GM18868 (cell line): ENCODE results near the gene KPNB1.

ENCODE experiments used
- ATAC-seq: cut with Tn5 transposase; IDR thresholded peaks from one replicate; pipeline ENCODE4 v1.9.1; 2021; ENCODE audit warnings: mild to moderate bottlenecking, moderate library complexity; ENCODE audit not compliant: unreplicated experiment

The KPNB1 gene

GRCh38 chr17:47649153-47649971 lies at the start of gene KPNB1:
TSS of gene KPNB1 (plus strand) at chr17:47649919. CDS start at chr17:47650245, 326 bp downstream.
- peak; percentile 82 for ATAC-seq

- no peak for ATAC-seq
These were observed 45.7 kb upstream of the KPNB1 start for GRCh38 chr17:47603830-47604597.

- ATAC-seq = no peak
These were observed 45.2 kb upstream of the KPNB1 start for GRCh38 chr17:47604598-47604927.

GRCh38 chr17:47605011-47605410 lies 44.7 kb upstream of the KPNB1 start:
- ATAC-seq = no peak

- no peak for ATAC-seq
These were observed 42.2 kb upstream of the KPNB1 start for GRCh38 chr17:47607481-47607880.

- ATAC-seq = no peak
These were observed 38.1 kb upstream of the KPNB1 start for GRCh38 chr17:47611372-47612350.

GRCh38 chr17:47615766-47616424 lies 33.8 kb upstream of the KPNB1 start:
- ATAC-seq = no peak

GRCh38 chr17:47618410-47618809 lies 31.3 kb upstream of the KPNB1 start:
- no peak for ATAC-seq

- ATAC-seq = no peak
These were observed 29.0 kb upstream of the KPNB1 start for GRCh38 chr17:47620503-47621245.

GRCh38 chr17:47621293-47622179 lies 28.2 kb upstream of the KPNB1 start:
- no peak for ATAC-seq

- no peak for ATAC-seq
These were observed 27.6 kb upstream of the KPNB1 start for GRCh38 chr17:47622180-47622549.

- no peak for ATAC-seq
These were observed 25.0 kb upstream of the KPNB1 start for GRCh38 chr17:47624727-47625068.

- no peak for ATAC-seq
These were observed 21.6 kb upstream of the KPNB1 start for GRCh38 chr17:47628014-47628566.

- ATAC-seq = no peak
These were observed 19.9 kb upstream of the KPNB1 start for GRCh38 chr17:47629826-47630225.

- no peak for ATAC-seq
These were observed 19.1 kb upstream of the KPNB1 start for GRCh38 chr17:47630614-47631013.

GRCh38 chr17:47632991-47633390 lies 16.7 kb upstream of the KPNB1 start:
- ATAC-seq = no peak

- no peak for ATAC-seq
These were observed 15.7 kb upstream of the KPNB1 start for GRCh38 chr17:47633996-47634395.

- no peak for ATAC-seq
These were observed 14.8 kb upstream of the KPNB1 start for GRCh38 chr17:47634870-47635269.

- no peak for ATAC-seq
These were observed 14.0 kb upstream of the KPNB1 start for GRCh38 chr17:47635734-47636133.
